Breast epithelium (tissue), 4 donors: ENCODE results near the gene KPTN. TPM values are rescaled to one million over a fixed set of nuclear protein-coding genes. Genes with fewer than 3 reads are reported as not detected.

Source experiments
- DNase-seq, 2 donors: peaks; one replicate each; pipeline ENCODE4 v3.0.0-alpha.2; 2019; ENCODE audit warnings: low spot score in 2 of 2
- H3K27ac ChIP-seq, 2 donors: fragments of 200-600 bp; sonication (generic) in 1 of 2; one replicate each; pipeline ENCODE4 v1.5.1; 2016 to 2019; ENCODE audit warnings: mild to moderate bottlenecking in 1 of 2
- H3K27me3 ChIP-seq, 2 donors: fragments of 200-600 bp; sonication (generic) in 1 of 2; one replicate each; pipeline versions ENCODE4 v1.5.1 to v1.6.0; 2017 to 2019; ENCODE audit warnings: control low read depth in 1 of 2, mild to moderate bottlenecking in 1 of 2
- H3K36me3 ChIP-seq: fragments of 200-600 bp; one replicate; pipeline ENCODE4 v1.5.1; 2019
- H3K4me1 ChIP-seq, 2 donors: fragments of 200-600 bp; sonication (generic); one replicate each; pipeline ENCODE4 v1.5.1; 2016 to 2019; ENCODE audit warnings: control low read depth in 1 of 2
- H3K4me3 ChIP-seq, 3 donors: fragments of 200-600 bp; sonication (generic); 1 replicate in 2 of 3; 2 replicates in 1 of 3; pipeline ENCODE4 v1.5.1; 2016 to 2019; ENCODE audit warnings: mild to moderate bottlenecking in 3 of 3, moderate library complexity in 2 of 3
- H3K9me3 ChIP-seq, 2 donors: fragments of 200-600 bp; sonication (generic) in 1 of 2; one replicate each; pipeline ENCODE4 v1.5.1; 2016 to 2019; ENCODE audit warnings: control low read depth in 1 of 2
- POLR2A ChIP-seq: fragments of 450-650 bp; IDR thresholded peaks from one replicate; pipeline ENCODE4 v1.6.1; 2016; ENCODE audit warnings: antibody characterized with exemption, mild to moderate bottlenecking, moderate library complexity
- POLR2AphosphoS5 ChIP-seq, 3 donors: sonication (generic); formaldehyde crosslinking; IDR thresholded peaks; one replicate each; pipeline ENCODE4 v1.6.1; 2017; ENCODE audit warnings: antibody characterized with exemption in 3 of 3
- intact Hi-C: fragments of 100-400 bp; cut with DNase I; formaldehyde crosslinking; loops from one replicate; pipeline ENCODE4 v1.15.1; 2023; ENCODE audit warnings: low total_unique reads
- total RNA-seq, 3 donors: library from RNA; depleted of rRNA; stranded (reverse); fragments of >200 nt; gene quantifications; one replicate each; pipeline ENCODE4 v1.1.0, GENCODE V29; 2016
- TF ChIP-seq, protein P1 (sequence below), 3 donors: fragments of 450-650 bp; IDR thresholded peaks; one replicate each; pipeline ENCODE4 v1.5.1; 2016 to 2017; ENCODE audit warnings: antibody characterized with exemption in 3 of 3, mild to moderate bottlenecking in 3 of 3, moderate library complexity in 3 of 3

KPTN gene
- total RNA-seq, 3 donors from 2014 or later = 4.6 to 6.6 (median 6.3) TPM

DNA sequence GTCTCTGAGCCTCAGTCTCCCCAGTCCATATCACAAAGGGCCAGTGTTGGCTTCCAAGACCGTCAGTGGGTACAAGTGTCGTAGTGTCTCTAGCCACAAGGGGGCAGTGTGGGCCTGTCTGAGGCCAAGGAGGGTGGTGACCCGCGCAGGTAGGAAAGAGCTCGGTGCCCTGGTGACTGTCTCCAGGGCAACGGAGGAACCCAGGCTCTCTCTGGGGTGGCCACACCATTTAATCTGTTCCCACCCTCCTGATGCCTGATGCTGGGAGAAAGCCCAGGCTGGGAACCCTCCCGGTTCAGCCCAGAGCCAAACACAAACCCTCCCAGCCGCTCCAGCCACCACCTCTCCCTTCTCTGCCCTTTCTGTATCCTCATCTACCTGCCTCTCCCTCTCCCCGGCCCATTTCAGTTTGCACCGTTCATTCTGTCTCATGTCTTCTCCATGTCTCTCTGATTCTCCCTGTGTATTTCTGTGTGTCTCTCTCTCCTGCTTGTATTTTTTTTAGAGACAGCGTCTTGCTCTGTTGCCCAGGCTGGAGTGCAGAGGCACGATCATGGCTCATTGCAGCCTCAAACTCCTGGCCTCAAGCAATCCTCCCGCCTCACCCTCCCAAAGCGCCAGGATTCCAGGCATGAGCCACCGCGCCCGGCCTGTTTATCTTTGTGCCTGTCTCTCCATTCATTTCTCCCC, 47.2 kb downstream of the KPTN start:
- H3K9me3 ChIP-seq = no peaks in the 10 kb centered on the region
- intact Hi-C loops = no loop called here
- H3K4me1 ChIP-seq = no peaks in the 10 kb centered on the region
- no peak overlapping the region for H3K27ac ChIP-seq
- TF ChIP-seq, protein P1, sequence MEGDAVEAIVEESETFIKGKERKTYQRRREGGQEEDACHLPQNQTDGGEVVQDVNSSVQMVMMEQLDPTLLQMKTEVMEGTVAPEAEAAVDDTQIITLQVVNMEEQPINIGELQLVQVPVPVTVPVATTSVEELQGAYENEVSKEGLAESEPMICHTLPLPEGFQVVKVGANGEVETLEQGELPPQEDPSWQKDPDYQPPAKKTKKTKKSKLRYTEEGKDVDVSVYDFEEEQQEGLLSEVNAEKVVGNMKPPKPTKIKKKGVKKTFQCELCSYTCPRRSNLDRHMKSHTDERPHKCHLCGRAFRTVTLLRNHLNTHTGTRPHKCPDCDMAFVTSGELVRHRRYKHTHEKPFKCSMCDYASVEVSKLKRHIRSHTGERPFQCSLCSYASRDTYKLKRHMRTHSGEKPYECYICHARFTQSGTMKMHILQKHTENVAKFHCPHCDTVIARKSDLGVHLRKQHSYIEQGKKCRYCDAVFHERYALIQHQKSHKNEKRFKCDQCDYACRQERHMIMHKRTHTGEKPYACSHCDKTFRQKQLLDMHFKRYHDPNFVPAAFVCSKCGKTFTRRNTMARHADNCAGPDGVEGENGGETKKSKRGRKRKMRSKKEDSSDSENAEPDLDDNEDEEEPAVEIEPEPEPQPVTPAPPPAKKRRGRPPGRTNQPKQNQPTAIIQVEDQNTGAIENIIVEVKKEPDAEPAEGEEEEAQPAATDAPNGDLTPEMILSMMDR (IDR thresholded peaks at IDR 0.05) = peak; percentile 82 to 95 (median 94)
- TF ChIP-seq POLR2A (no peak), POLR2AphosphoS5 (IDR thresholded peaks at IDR 0.05) (peak in 2 of 3 donors; percentile 38 to 62)
- H3K27me3 ChIP-seq = peaks cover 0 to 24% of the 10 kb centered on the region in 2 donors
- no peaks in the 10 kb centered on the region for H3K36me3 ChIP-seq
- peak; percentile 66 to 87 for DNase-seq
- no peak overlapping the region for H3K4me3 ChIP-seq

DNA sequence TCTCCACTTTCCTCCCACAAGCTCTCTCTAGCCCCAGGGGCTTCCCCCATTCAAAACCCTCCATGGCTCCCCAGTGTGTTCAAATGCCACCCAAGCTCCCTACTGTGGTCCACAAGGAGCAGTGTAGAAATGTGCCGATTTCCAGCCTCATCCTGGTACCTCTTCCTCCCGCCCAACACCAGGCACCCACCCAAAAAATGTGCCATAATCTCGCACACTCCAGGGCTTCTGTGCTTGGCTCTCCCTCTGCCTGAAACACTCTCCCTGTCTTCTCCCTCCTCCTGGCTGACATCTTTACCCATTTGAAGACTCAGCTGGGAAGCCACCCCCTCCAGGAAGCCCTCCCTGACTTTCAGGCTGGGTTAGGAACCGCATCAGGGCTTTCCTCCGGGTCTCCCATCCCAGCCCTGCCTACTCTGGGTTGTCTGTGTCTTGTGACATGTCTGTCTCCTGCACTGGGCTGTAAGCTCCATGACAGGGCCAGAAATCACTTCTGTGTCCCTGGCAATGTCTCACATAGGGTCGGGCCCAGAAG, 48.1 kb downstream of the KPTN start:
- no peak overlapping the region for H3K4me3 ChIP-seq
- no peak for TF ChIP-seq POLR2AphosphoS5 (IDR thresholded peaks at IDR 0.05)
- TF ChIP-seq, protein P1 (IDR thresholded peaks at IDR 0.05) = no peak
- no peak for TF ChIP-seq POLR2A
- no peak for DNase-seq
- peaks cover 3 to 26% of the 10 kb centered on the region in 2 donors for H3K27me3 ChIP-seq
- intact Hi-C loops = no loop called here
- H3K36me3 ChIP-seq = no peaks in the 10 kb centered on the region
- H3K27ac ChIP-seq = no peak overlapping the region
- H3K9me3 ChIP-seq = no peaks in the 10 kb centered on the region
- H3K4me1 ChIP-seq = no peaks in the 10 kb centered on the region

DNA sequence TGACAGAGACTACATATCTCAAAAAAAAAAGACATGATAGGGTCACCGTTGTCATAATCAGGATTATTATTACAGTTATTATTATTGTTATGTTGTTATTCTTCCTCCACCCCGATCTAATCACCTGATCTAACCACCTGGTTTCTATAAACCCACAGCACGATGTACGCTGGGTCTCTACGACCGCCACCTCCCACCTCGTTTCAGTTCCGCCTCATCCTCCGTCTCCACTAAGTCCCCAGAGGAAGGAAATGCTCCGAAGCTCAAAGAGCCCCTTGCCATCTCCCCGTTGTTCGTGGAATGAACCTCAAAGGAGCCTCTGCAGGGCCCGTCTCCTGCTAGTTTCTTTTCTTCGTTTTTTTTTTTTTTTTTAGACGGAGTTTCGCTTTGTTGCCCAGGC, 48.8 kb downstream of the KPTN start:
- no peaks in the 10 kb centered on the region for H3K9me3 ChIP-seq
- H3K4me3 ChIP-seq = no peak overlapping the region
- DNase-seq = no peak
- H3K27me3 ChIP-seq = peaks cover 3 to 26% of the 10 kb centered on the region in 2 donors
- peaks cover 0 to 2% of the 10 kb centered on the region in 2 donors for H3K4me1 ChIP-seq
- no peaks in the 10 kb centered on the region for H3K36me3 ChIP-seq
- no peak overlapping the region for H3K27ac ChIP-seq
- TF ChIP-seq POLR2A = no peak
- TF ChIP-seq, protein P1 (IDR thresholded peaks at IDR 0.05) = no peak
- no peak for TF ChIP-seq POLR2AphosphoS5 (IDR thresholded peaks at IDR 0.05)
- intact Hi-C loops = no loop called here

DNA sequence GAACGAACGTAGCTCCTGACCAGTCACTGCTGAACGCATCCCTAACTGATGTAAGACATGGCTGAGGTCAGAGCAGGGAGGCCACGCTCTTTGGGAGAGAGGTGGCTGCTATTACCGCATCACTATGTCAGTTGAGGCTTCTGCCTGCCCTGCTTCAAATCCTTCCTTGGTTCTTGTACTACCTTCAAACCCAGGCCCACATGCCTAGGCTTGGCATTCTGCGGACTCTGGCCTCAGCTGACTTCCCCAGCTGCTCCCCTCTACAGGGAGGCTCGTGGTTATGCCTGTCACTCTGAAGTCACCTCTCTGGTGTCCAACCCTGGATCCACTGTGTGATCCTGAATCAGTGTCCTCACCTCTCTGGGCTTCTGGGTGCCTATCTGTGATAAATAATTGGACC, 49.9 kb downstream of the KPTN start:
- intact Hi-C loops = no loop called here
- Histone ChIP-seq H3K4me1 (peaks cover 3 to 6% of the 10 kb centered on the region in 2 donors), H3K9me3 (no peaks in the 10 kb centered on the region), H3K27ac (no peak overlapping the region), H3K27me3 (peaks cover 3 to 30% of the 10 kb centered on the region in 2 donors), H3K4me3 (no peak overlapping the region), H3K36me3 (no peaks in the 10 kb centered on the region)
- no peak for TF ChIP-seq POLR2A
- no peak for TF ChIP-seq POLR2AphosphoS5 (IDR thresholded peaks at IDR 0.05)
- TF ChIP-seq, protein P1 (IDR thresholded peaks at IDR 0.05) = no peak
- no peak for DNase-seq

DNA sequence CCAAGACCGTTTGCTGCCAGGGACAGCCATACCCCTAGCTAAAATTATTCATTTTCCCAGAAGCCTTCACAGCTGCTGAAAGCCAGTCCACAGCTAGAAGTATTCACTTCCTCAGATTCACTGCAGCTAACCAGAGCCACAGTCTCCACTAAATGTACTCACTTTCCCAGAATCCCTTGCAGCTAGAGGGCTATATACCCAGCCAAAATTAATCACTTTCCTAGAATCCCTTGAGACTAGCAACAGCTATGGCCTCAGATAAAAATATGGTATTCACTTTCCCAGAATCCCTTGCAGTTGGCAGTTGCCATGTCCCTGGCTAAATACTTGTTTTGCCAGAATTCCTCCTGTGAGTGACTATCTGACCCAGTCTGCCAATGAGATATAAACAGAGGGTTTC, 50.9 kb downstream of the KPTN start:
- peaks cover 3 to 30% of the 10 kb centered on the region in 2 donors for H3K27me3 ChIP-seq
- H3K27ac ChIP-seq = no peak overlapping the region
- intact Hi-C loops = no loop called here

More for the DNA sequence above, 50.9 kb downstream of the KPTN start:
- no peaks in the 10 kb centered on the region for H3K9me3 ChIP-seq
- TF ChIP-seq POLR2A = no peak
- TF ChIP-seq, protein P1 (IDR thresholded peaks at IDR 0.05) = no peak
- TF ChIP-seq POLR2AphosphoS5 (IDR thresholded peaks at IDR 0.05) = no peak
- H3K36me3 ChIP-seq = no peaks in the 10 kb centered on the region
- DNase-seq = no peak
- H3K4me3 ChIP-seq = no peak overlapping the region
- H3K4me1 ChIP-seq = peaks cover 3 to 13% of the 10 kb centered on the region in 2 donors
